HEK293 (cell line): ENCODE measurements around the gene HNRNPUL2.

Experiments used
- KLF16 ChIP-seq: fragments of 450-650 bp; formaldehyde crosslinking; IDR thresholded peaks from 2 replicates; pipeline ENCODE4 v1.5.1; 2017; ENCODE audit warnings: missing biosample characterization, missing genetic modification characterization
- MZF1 ChIP-seq: fragments of 450-650 bp; formaldehyde crosslinking; IDR thresholded peaks from 2 replicates; pipeline ENCODE4 v1.5.1; 2017; ENCODE audit warnings: missing biosample characterization, missing genetic modification characterization, borderline replicate concordance
- PRDM10 ChIP-seq: fragments of 450-650 bp; formaldehyde crosslinking; IDR thresholded peaks from 2 replicates; pipeline ENCODE4 v1.5.1; 2016; ENCODE audit warnings: missing biosample characterization, missing genetic modification characterization
- PRDM4 ChIP-seq: fragments of 450-650 bp; formaldehyde crosslinking; IDR thresholded peaks from 2 replicates; pipeline ENCODE4 v1.5.1; 2017; ENCODE audit warnings: missing biosample characterization, missing genetic modification characterization
- SETDB1 ChIP-seq: IDR thresholded peaks from one replicate; pipeline ENCODE4 v1.6.1; 2017; ENCODE audit warnings: mild to moderate bottlenecking, low read length, moderate library complexity, mixed read lengths; ENCODE audit not compliant: insufficient read length
- YY2 ChIP-seq: fragments of 450-650 bp; formaldehyde crosslinking; IDR thresholded peaks from 2 replicates; pipeline ENCODE4 v1.5.1; 2016; ENCODE audit warnings: missing biosample characterization, missing genetic modification characterization
- ZFP3 ChIP-seq: fragments of 450-650 bp; formaldehyde crosslinking; IDR thresholded peaks from 2 replicates; pipeline ENCODE4 v1.5.1; 2016; ENCODE audit warnings: low read depth, missing biosample characterization, missing genetic modification characterization
- ZFP41 ChIP-seq: fragments of 450-650 bp; formaldehyde crosslinking; IDR thresholded peaks from 2 replicates; pipeline ENCODE4 v1.5.1; 2016; ENCODE audit warnings: missing biosample characterization, missing genetic modification characterization, borderline replicate concordance
- ZNF10 ChIP-seq: fragments of 450-650 bp; formaldehyde crosslinking; IDR thresholded peaks from 2 replicates; pipeline ENCODE4 v1.5.1; 2017; ENCODE audit warnings: missing biosample characterization, missing genetic modification characterization
- ZNF157 ChIP-seq: fragments of 450-650 bp; formaldehyde crosslinking; IDR thresholded peaks from 2 replicates; pipeline ENCODE4 v1.5.1; 2016; ENCODE audit warnings: missing biosample characterization, missing genetic modification characterization
- ZNF184 ChIP-seq: fragments of 450-650 bp; IDR thresholded peaks from 2 replicates; pipeline ENCODE4 v1.5.1; 2018; ENCODE audit warnings: missing biosample characterization, mild to moderate bottlenecking, missing genetic modification characterization
- ZNF280D ChIP-seq: fragments of 450-650 bp; formaldehyde crosslinking; IDR thresholded peaks from 2 replicates; pipeline ENCODE4 v1.5.1; 2016; ENCODE audit warnings: missing biosample characterization, missing genetic modification characterization
- ZNF366 ChIP-seq: fragments of 450-650 bp; formaldehyde crosslinking; conservative IDR thresholded peaks from 2 replicates; pipeline ENCODE4 v1.5.1; 2016; ENCODE audit warnings: missing biosample characterization, missing genetic modification characterization
- ZNF404 ChIP-seq: fragments of 450-650 bp; formaldehyde crosslinking; IDR thresholded peaks from 2 replicates; pipeline ENCODE4 v1.5.1; 2017; ENCODE audit warnings: missing biosample characterization, missing genetic modification characterization
- ZNF513 ChIP-seq: fragments of 450-650 bp; IDR thresholded peaks from 2 replicates; pipeline ENCODE4 v1.5.1; 2018; ENCODE audit warnings: missing biosample characterization, missing genetic modification characterization
- ZNF585B ChIP-seq: fragments of 450-650 bp; formaldehyde crosslinking; IDR thresholded peaks from 2 replicates; pipeline ENCODE4 v1.5.1; 2016; ENCODE audit warnings: missing biosample characterization, missing genetic modification characterization
- ZNF639 ChIP-seq: fragments of 450-650 bp; formaldehyde crosslinking; IDR thresholded peaks from 2 replicates; pipeline ENCODE4 v1.5.1; 2016; ENCODE audit warnings: missing biosample characterization, missing genetic modification characterization
- ZNF670 ChIP-seq: fragments of 450-650 bp; formaldehyde crosslinking; IDR thresholded peaks from 2 replicates; pipeline ENCODE4 v1.5.1; 2016; ENCODE audit warnings: missing biosample characterization, missing genetic modification characterization, low read depth
- ZNF830 ChIP-seq: fragments of 450-650 bp; IDR thresholded peaks from 2 replicates; pipeline ENCODE4 v1.5.0; 2018; ENCODE audit warnings: missing biosample characterization, missing genetic modification characterization, low read depth, mild to moderate bottlenecking, moderate library complexity
- ZXDB ChIP-seq: fragments of 450-650 bp; formaldehyde crosslinking; IDR thresholded peaks from 2 replicates; pipeline ENCODE4 v1.5.1; 2016; ENCODE audit warnings: missing biosample characterization, missing genetic modification characterization
- TF ChIP-seq, protein P1 (sequence below): fragments of 450-650 bp; IDR thresholded peaks from 2 replicates; pipeline ENCODE4 v1.5.1; 2018; ENCODE audit warnings: missing biosample characterization, mild to moderate bottlenecking, missing genetic modification characterization

HNRNPUL2 gene

GRCh38 chr11:62709247-62710000, 17.8 kb downstream of the HNRNPUL2 start (continued):
- TF ChIP-seq ZNF366 (tag by site-specific recombination) = no peak
- no peak for TF ChIP-seq ZNF280D (tag by site-specific recombination)
- peak; percentile 98 for TF ChIP-seq YY2 (tag by site-specific recombination)
- TF ChIP-seq ZNF10 (tag by site-specific recombination) = no peak
- no peak for TF ChIP-seq SETDB1
- TF ChIP-seq MZF1 (tag by site-specific recombination) = 0 out of 2 replicates have a peak, but pooled peaks have one; percentile 52
- TF ChIP-seq ZNF157 = no peak
- TF ChIP-seq KLF16 (tag by site-specific recombination) = 0 out of 2 replicates have a peak, but pooled peaks have one; percentile 22
- TF ChIP-seq ZNF513 (tag by site-specific recombination) = no peak
- no peak for TF ChIP-seq PRDM4 (tag by site-specific recombination)
- TF ChIP-seq ZFP3 = no peak
- peak; percentile 41; the same call in 1 of the 2 replicates for TF ChIP-seq ZXDB (tag by site-specific recombination)
- no peak for TF ChIP-seq ZFP41 (tag by site-specific recombination)
- TF ChIP-seq ZNF830 (tag by site-specific recombination) = no peak
- 0 out of 2 replicates have a peak, but pooled peaks have one; percentile 23 for TF ChIP-seq ZNF639 (tag by site-specific recombination)
- no peak for TF ChIP-seq ZNF184 (tag by site-specific recombination)
- TF ChIP-seq, protein P1, sequence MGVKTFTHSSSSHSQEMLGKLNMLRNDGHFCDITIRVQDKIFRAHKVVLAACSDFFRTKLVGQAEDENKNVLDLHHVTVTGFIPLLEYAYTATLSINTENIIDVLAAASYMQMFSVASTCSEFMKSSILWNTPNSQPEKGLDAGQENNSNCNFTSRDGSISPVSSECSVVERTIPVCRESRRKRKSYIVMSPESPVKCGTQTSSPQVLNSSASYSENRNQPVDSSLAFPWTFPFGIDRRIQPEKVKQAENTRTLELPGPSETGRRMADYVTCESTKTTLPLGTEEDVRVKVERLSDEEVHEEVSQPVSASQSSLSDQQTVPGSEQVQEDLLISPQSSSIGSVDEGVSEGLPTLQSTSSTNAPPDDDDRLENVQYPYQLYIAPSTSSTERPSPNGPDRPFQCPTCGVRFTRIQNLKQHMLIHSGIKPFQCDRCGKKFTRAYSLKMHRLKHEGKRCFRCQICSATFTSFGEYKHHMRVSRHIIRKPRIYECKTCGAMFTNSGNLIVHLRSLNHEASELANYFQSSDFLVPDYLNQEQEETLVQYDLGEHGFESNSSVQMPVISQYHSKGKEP (tag by site-specific recombination) = no peak
- TF ChIP-seq PRDM10 = peak; percentile 49
- TF ChIP-seq ZNF404 (tag by site-specific recombination) = no peak
- no peak for TF ChIP-seq ZNF585B (tag by site-specific recombination)
- TF ChIP-seq ZNF670 (tag by site-specific recombination) = no peak
